HEK293T (cell line): ENCODE measurements around the gene OXER1.

Experiments
- BHLHE40 ChIP-seq: fragments of 450-650 bp; IDR thresholded peaks from 2 replicates; pipeline ENCODE4 v1.6.1; 2016; ENCODE audit warnings: mild to moderate bottlenecking, moderate library complexity, borderline replicate concordance
- CTBP1 ChIP-seq: fragments of 450-650 bp; IDR thresholded peaks from 2 replicates; pipeline ENCODE4 v1.6.1; 2016; ENCODE audit warnings: borderline replicate concordance
- FOXA1 ChIP-seq: fragments of 450-650 bp; IDR thresholded peaks from 2 replicates; pipeline ENCODE4 v1.6.1; 2016; ENCODE audit warnings: mild to moderate bottlenecking
- FOXM1 ChIP-seq: fragments of 450-650 bp; IDR thresholded peaks from 2 replicates; pipeline ENCODE4 v1.6.1; 2017; ENCODE audit warnings: mild to moderate bottlenecking, borderline replicate concordance
- NFRKB ChIP-seq: fragments of 450-650 bp; IDR thresholded peaks from 2 replicates; pipeline ENCODE4 v1.6.1; 2016; ENCODE audit warnings: mild to moderate bottlenecking, moderate library complexity
- SP1 ChIP-seq: fragments of 450-650 bp; IDR thresholded peaks from 2 replicates; pipeline ENCODE4 v1.6.1; 2017

DNA sequence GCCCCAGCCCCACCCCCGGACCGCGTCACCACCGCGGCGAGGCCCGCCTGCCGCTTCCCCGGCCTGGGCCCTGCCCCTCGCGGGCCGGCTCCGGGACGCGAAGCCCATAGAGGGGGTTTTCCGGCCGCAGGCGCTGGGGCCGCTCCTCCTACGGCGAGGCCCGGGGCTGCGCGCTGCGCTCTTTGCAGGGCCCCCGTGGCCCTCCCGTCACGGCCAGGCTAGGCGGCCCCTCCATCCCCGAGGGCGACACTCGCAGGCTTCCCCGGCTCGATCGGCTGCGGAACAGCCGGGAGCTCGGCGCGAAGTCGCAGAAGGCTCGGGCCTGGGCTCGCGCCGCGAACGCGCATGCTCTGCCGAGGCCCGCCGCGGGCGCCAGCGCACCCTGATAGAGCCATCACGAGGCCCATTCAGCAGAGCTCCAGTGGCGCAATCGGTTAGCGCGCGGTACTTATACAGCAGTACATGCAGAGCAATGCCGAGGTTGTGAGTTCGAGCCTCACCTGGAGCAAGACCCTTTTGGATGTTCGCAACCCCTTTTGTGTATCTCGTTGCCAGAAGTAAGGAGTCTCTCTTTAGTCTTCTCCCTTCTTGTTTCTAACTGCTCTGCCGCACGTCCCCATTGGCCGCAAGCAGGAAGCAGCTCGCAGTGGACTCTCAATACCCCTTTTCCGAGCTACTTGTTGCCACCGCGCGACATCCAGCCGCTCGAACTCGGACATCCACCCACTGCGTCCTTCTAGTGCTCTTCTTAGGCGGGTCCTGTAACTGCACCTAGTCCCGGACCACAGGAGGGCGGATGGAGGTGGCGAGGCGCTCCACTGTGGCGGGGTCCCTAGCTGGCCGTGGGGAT lies 46.4 kb upstream of the OXER1 start:
- TF ChIP-seq FOXM1 (no peak), SP1 (no peak), CTBP1 (no peak), BHLHE40 (no peak), FOXA1 (no peak), NFRKB (no peak)
